ENCODE measurements around the gene YPEL1. TPM values are rescaled to one million over a fixed set of nuclear protein-coding genes. Genes with fewer than 3 reads are reported as not detected.

Gene YPEL1
- total RNA-seq, 2 donors from 2014 or later: 14.2 to 19.0 TPM

- no peaks in the 10 kb centered on the region for H3K36me3 Mint-ChIP-seq
- H3K4me3 Mint-ChIP-seq: peak overlapping the region; percentile 82
- no peaks in the 10 kb centered on the region for H3K27me3 Mint-ChIP-seq
- DNase-seq (ENCODE audit: low spot score) (peak; percentile 91), ATAC-seq (peak; percentile 98)
- no peaks in the 10 kb centered on the region for H3K9me3 Mint-ChIP-seq
- H3K4me1 Mint-ChIP-seq (ENCODE audit: low read depth in 2 of 2): peaks cover 28 to 33% of the 10 kb centered on the region in 2 donors
- H3K27ac Mint-ChIP-seq: peak overlapping the region; percentile 71 to 87
These were observed 83.5 kb downstream of the YPEL1 start for GRCh38 chr22:21652010-21652546.

GRCh38 chr22:21651521-21652009, 84.0 kb downstream of the YPEL1 start:
- Mint-ChIP-seq H3K27ac (peak overlapping the region; percentile 71 to 87), H3K9me3 (no peaks in the 10 kb centered on the region), H3K36me3 (peaks cover 5% of the 10 kb centered on the region), H3K27me3 (no peaks in the 10 kb centered on the region), H3K4me3 (peak overlapping the region; percentile 82), H3K4me1 (ENCODE audit: low read depth in 2 of 2) (peaks cover 27 to 31% of the 10 kb centered on the region in 2 donors)
- no peak for DNase-seq (ENCODE audit: low spot score)
- ATAC-seq: peak; percentile 43 to 69

GRCh38 chr22:21650823-21651520, 84.6 kb downstream of the YPEL1 start:
- H3K27me3 Mint-ChIP-seq: no peaks in the 10 kb centered on the region
- H3K9me3 Mint-ChIP-seq: no peaks in the 10 kb centered on the region

GRCh38 chr22:21650280-21650679, 85.3 kb downstream of the YPEL1 start:
- no peaks in the 10 kb centered on the region for H3K27me3 Mint-ChIP-seq
- H3K27ac Mint-ChIP-seq: peak overlapping the region in 1 of 2 donors; percentile 71
- H3K36me3 Mint-ChIP-seq: peaks cover 8% of the 10 kb centered on the region
- ATAC-seq (no peak), DNase-seq (ENCODE audit: low spot score) (no peak)
- peak overlapping the region; percentile 0 for H3K4me3 Mint-ChIP-seq
- H3K4me1 Mint-ChIP-seq (ENCODE audit: low read depth in 2 of 2): peaks cover 25 to 31% of the 10 kb centered on the region in 2 donors
- H3K9me3 Mint-ChIP-seq: no peaks in the 10 kb centered on the region

More at GRCh38 chr22:21650823-21651520, 84.6 kb downstream of the YPEL1 start:
- Mint-ChIP-seq H3K4me3 (peak overlapping the region; percentile 82), H3K4me1 (ENCODE audit: low read depth in 2 of 2) (peaks cover 25 to 31% of the 10 kb centered on the region in 2 donors), H3K36me3 (peaks cover 8% of the 10 kb centered on the region), H3K27ac (peak overlapping the region; percentile 71 to 87)
- peak; percentile 34 for DNase-seq (ENCODE audit: low spot score)
- no peak for ATAC-seq

Other genes with a start within 250 kb of the YPEL1 start
- 1 to 10 TPM in 1 of 2 donors, under 1 TPM in 1; 0.50 to 1.4 TPM for gene RIMBP3C, start 184.3 kb downstream of the YPEL1 start, total RNA-seq
- gene UBE2L3, start 168.1 kb downstream of the YPEL1 start, total RNA-seq: 100 to 1,000 TPM in 1 of 2 donors, 10 to 100 TPM in 1; 86.3 to 114 TPM
- 10 to 100 TPM; 43.1 to 68.6 TPM for gene YDJC, start 105.8 kb downstream of the YPEL1 start, total RNA-seq
- 1 to 10 TPM; 2.0 to 2.5 TPM for gene CCDC116, start 103.0 kb downstream of the YPEL1 start, total RNA-seq
- 100 to 1,000 TPM; 102 to 127 TPM for gene SDF2L1, start 93.5 kb downstream of the YPEL1 start, total RNA-seq
- 10 to 100 TPM; 50.4 to 62.9 TPM for gene PPIL2, start 69.8 kb downstream of the YPEL1 start, total RNA-seq
- gene MAPK1, start 131.9 kb upstream of the YPEL1 start, total RNA-seq: 100 to 1,000 TPM; 168 to 176 TPM
- gene PPM1F, start 217.1 kb upstream of the YPEL1 start, total RNA-seq: 10 to 100 TPM; 28.8 to 36.0 TPM
- gene TOP3B, start 247.0 kb upstream of the YPEL1 start, total RNA-seq: 10 to 100 TPM; 45.3 to 83.5 TPM